Adrenal gland (tissue), 12 donors: ENCODE measurements around the gene C6orf141. TPM values are rescaled to one million over a fixed set of nuclear protein-coding genes. Genes with fewer than 3 reads are reported as not detected.
"Not testable (repeated sequence)": the region's sequence is repeated elsewhere in the genome, so short reads cannot be mapped to it uniquely, and the experiment has no call there.

Source experiments
- DNase-seq, 7 donors: peaks; one replicate each; pipeline ENCODE4 v3.0.0-alpha.2; 2019 to 2020
- H3K27ac ChIP-seq, 5 donors: fragments of 200-600 bp; sonication (generic) in 4 of 5; 1 replicate in 3 of 5; 2 replicates in 2 of 5; pipeline versions ENCODE4 v1.5.1 to v1.8.0; 2016 to 2020; ENCODE audit warnings: mild to moderate bottlenecking in 1 of 5
- H3K27me3 ChIP-seq: fragments of 200-600 bp; 2 replicates; pipeline ENCODE4 v1.8.0; 2021
- H3K36me3 ChIP-seq, 2 donors: fragments of 200-600 bp; replicated peaks in 1 of 2; 1 replicate in 1 of 2; 2 replicates in 1 of 2; pipeline versions ENCODE4 v1.5.1 to v1.8.0; 2018 to 2022
- H3K4me1 ChIP-seq, 2 donors: fragments of 200-600 bp; replicated peaks in 1 of 2; 1 replicate in 1 of 2; 2 replicates in 1 of 2; pipeline versions ENCODE4 v1.5.1 to v1.8.0; 2018 to 2021
- H3K4me3 ChIP-seq, 4 donors: fragments of 200-600 bp; sonication (generic) in 3 of 4; one replicate each; pipeline ENCODE4 v1.5.1; 2016 to 2018
- H3K9me3 ChIP-seq, 3 donors: fragments of 200-600 bp; sonication (generic) in 1 of 3; replicated peaks in 1 of 3; 1 replicate in 2 of 3; 2 replicates in 1 of 3; pipeline versions ENCODE4 v1.5.1 to v1.8.0; 2016 to 2021
- CTCF ChIP-seq, 6 experiments: fragments of 450-650 bp in 4 of 6; fragments of 200-600 bp in 2 of 6; sonication (generic) in 1 of 6; IDR thresholded peaks; 1 replicate in 5 of 6; 2 replicates in 1 of 6; pipeline versions ENCODE4 v1.5.1 to v1.8.0; 2016 to 2021; ENCODE audit warnings: antibody characterized with exemption in 6 of 6, mild to moderate bottlenecking in 2 of 6, moderate library complexity in 1 of 6
- POLR2A ChIP-seq, 2 donors: fragments of 450-650 bp; IDR thresholded peaks; one replicate each; pipeline ENCODE4 v1.6.1; 2017; ENCODE audit warnings: antibody characterized with exemption in 2 of 2, mild to moderate bottlenecking in 2 of 2, moderate library complexity in 1 of 2
- WGBS, 4 donors: extraction: QIAGEN DNeasy Blood & Tissue Kit in 2 of 4; methylation state at CpG; one replicate each; pipeline versions ENCODE4 v1.1.5 to v1.1.7; 2013 to 2017; 5-methylcytosine and 5-hydroxymethylcytosine counted together
- intact Hi-C, 2 donors: fragments of 100-400 bp; cut with DNase I; formaldehyde crosslinking; loops; one replicate each; pipeline versions ENCODE4 v1.14.1 to v1.15.0; 2022 to 2023
- polyA plus RNA-seq, 3 donors: library from polyadenylated mRNA; stranded (reverse); fragments of 200-250 nt in 2 of 3; fragments of 350-450 nt in 1 of 3; fragmentation: Illumina TruSeq in 1 of 3; extraction: RNeasy Lipid Tissue Mini Kit (QIAGEN cat#74804) in 1 of 3; gene quantifications; one replicate each; pipeline ENCODE4 v1.2.3, GENCODE V29; 2013 to 2014
- total RNA-seq, 9 donors: library from RNA; depleted of rRNA in 4 of 9; stranded (reverse); fragments of >200 nt in 4 of 9; fragments of 120-200 nt in 1 of 9; fragmentation: NEBNext Ultra II Directional in 1 of 9; extraction: Animal tissue kit (Norgen Biotek cat#: 25700) in 1 of 9; gene quantifications; one replicate each; pipeline versions ENCODE4 v1.1.0 to v1.2.4, GENCODE V29; 2013 to 2023
- donor health status: healthy with polysubstance abuse.
- donor health status: Bipolar disorder and iron deficiency.
- donor health status: DM: yes; HTN: yes; CAD: no.
- donor health status: DM: no; HTN: no; CAD: no.
- donor health status: DM: no; HTN: no; CAD: no.
- donor health status: DM: yes; HTN: yes; CAD: no.

Gene C6orf141
- total and polyA plus RNA-seq, 12 donors: 0.16 to 2.9 (median 1.0) TPM; not detected in 4

GRCh38 chr6:49579649-49580048 lies 29.2 kb downstream of the C6orf141 start:
- Histone ChIP-seq H3K27me3 (no peaks in the 10 kb centered on the region), H3K4me3 (no peak overlapping the region), H3K27ac (no peak overlapping the region), H3K4me1 (no peaks in the 10 kb centered on the region), H3K9me3 (no peaks in the 10 kb centered on the region), H3K36me3 (no peaks in the 10 kb centered on the region)
- intact Hi-C loops: no loop called here
- TF ChIP-seq CTCF (IDR thresholded peaks at IDR 0.05): no peak
- no peak for TF ChIP-seq POLR2A (IDR thresholded peaks at IDR 0.05)
- DNase-seq: no peak

GRCh38 chr6:49582529-49582928 lies 32.1 kb downstream of the C6orf141 start:
- no peak for DNase-seq
- Histone ChIP-seq H3K27me3 (no peaks in the 10 kb centered on the region), H3K9me3 (no peaks in the 10 kb centered on the region), H3K4me1 (no peaks in the 10 kb centered on the region), H3K36me3 (no peaks in the 10 kb centered on the region), H3K27ac (no peak overlapping the region), H3K4me3 (no peak overlapping the region)
- WGBS, 4 donors: 67 to 76% (median 73%) methylated on average over 1 of the region's 1 CpG
- TF ChIP-seq CTCF (IDR thresholded peaks at IDR 0.05): no peak
- intact Hi-C loops: no loop called here

GRCh38 chr6:49587262-49587661 lies 36.8 kb downstream of the C6orf141 start:
- WGBS, 4 donors: 79 to 88% (median 83%) methylated on average over 5 of the region's 5 CpGs
- H3K9me3 ChIP-seq, H3K27me3 ChIP-seq, H3K4me3 ChIP-seq, DNase-seq, intact Hi-C loops, H3K27ac ChIP-seq, H3K4me1 ChIP-seq, H3K36me3 ChIP-seq: not testable (repeated sequence)

Other genes with a start within 250 kb of the C6orf141 start
- gene MMUT, start 87.4 kb upstream of the C6orf141 start, total RNA-seq: 10 to 100 TPM; 12.0 to 51.9 (median 29.1) TPM
- 10 to 100 TPM in 2 of 3 donors, 1 to 10 TPM in 1; 7.6 to 56.8 (median 12.4) TPM for gene MMUT, start 87.4 kb upstream of the C6orf141 start, polyA plus RNA-seq
- gene CENPQ, start 87.3 kb upstream of the C6orf141 start, total RNA-seq: 1 to 10 TPM; 1.7 to 7.2 (median 3.9) TPM
- gene CENPQ, start 87.3 kb upstream of the C6orf141 start, polyA plus RNA-seq: 1 to 10 TPM; 2.8 to 5.9 (median 3.1) TPM
- not detected for gene GLYATL3, start 50.7 kb upstream of the C6orf141 start, total RNA-seq
- gene GLYATL3, start 50.7 kb upstream of the C6orf141 start, polyA plus RNA-seq: not detected
- gene RHAG, start 86.2 kb downstream of the C6orf141 start, total RNA-seq: under 1 TPM in 3 of 9 donors, not detected in 6; 0.14 to 0.78 (median 0.27) TPM
- gene RHAG, start 86.2 kb downstream of the C6orf141 start, polyA plus RNA-seq: under 1 TPM in 1 of 3 donors, not detected in 2; 0.10 TPM
- gene CRISP2, start 162.9 kb downstream of the C6orf141 start, total RNA-seq: under 1 TPM in 1 of 9 donors, not detected in 8; 0.44 TPM
- not detected for gene CRISP2, start 162.9 kb downstream of the C6orf141 start, polyA plus RNA-seq
- gene CRISP3, start 193.7 kb downstream of the C6orf141 start, total RNA-seq: under 1 TPM in 1 of 9 donors, not detected in 8; 0.06 TPM
- gene CRISP3, start 193.7 kb downstream of the C6orf141 start, polyA plus RNA-seq: under 1 TPM in 2 of 3 donors, not detected in 1; 0.07 to 0.08 TPM
- not detected for gene PGK2, start 236.6 kb downstream of the C6orf141 start, total RNA-seq
- not detected for gene PGK2, start 236.6 kb downstream of the C6orf141 start, polyA plus RNA-seq